Measurements from ENCODE around the gene DMD. TPM values are rescaled to one million over a fixed set of nuclear protein-coding genes. Genes with fewer than 3 reads are reported as not detected.
"Not testable (repeated sequence)": the region's sequence is repeated elsewhere in the genome, so short reads cannot be mapped to it uniquely, and the experiment has no call there.

Gene DMD
- total RNA-seq, 2 donors from 2014 or later = 0.32 to 1.8 TPM

DNA sequence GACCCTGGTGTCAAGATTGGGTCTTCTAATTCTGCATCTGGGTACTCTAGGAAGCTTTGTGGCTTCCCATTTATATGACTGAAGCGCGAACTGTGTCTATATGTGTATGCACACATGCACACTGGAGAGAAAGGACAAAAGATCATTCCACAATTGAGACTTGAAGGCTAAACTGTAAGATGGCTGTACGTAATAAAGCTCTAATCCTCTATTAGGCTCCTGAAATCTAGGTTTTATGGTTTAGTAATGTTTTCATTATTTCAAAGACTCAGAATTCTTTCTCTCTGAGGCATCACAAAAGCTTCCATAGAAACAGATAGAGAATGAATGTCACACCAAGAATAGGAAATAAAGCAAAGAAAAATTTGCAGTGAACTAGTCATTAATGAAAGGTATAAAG is 1818.8 kb downstream of the DMD start:
- H3K4me1 Mint-ChIP-seq = no peaks in the 10 kb centered on the region
- no peaks in the 10 kb centered on the region for H3K36me3 Mint-ChIP-seq (ENCODE audit: low read depth)
- H3K27me3 Mint-ChIP-seq = no peaks in the 10 kb centered on the region
- no peak overlapping the region for H3K4me3 Mint-ChIP-seq
- ATAC-seq (no peak), DNase-seq (no peak)
- no peaks in the 10 kb centered on the region for H3K9me3 ChIP-seq (ENCODE audit: control insufficient read depth, low read length, poor library complexity, severe bottlenecking)
- H3K27ac Mint-ChIP-seq = no peak overlapping the region

DNA sequence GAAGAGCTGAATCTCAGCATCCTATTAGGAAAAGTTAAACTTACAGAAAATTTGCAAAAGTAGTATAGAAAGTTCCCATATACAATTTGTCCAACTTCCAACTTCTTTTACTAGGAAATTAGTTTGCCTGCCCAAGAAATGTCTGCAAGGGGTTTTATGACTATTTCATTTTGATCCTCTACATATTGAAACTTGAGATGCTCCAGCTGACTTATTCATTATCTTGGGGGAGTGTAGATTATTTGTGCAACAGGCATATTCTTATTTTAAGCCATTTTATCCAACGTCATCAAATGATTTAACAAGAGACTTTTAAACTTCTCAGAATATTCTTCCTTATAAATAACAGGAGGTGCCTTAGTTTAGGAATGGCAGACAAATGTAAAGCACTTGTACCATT is 1822.4 kb downstream of the DMD start:
- H3K4me3 Mint-ChIP-seq = no peak overlapping the region
- no peaks in the 10 kb centered on the region for H3K4me1 Mint-ChIP-seq
- no peaks in the 10 kb centered on the region for H3K36me3 Mint-ChIP-seq (ENCODE audit: low read depth)
- H3K9me3 ChIP-seq (ENCODE audit: control insufficient read depth, low read length, poor library complexity, severe bottlenecking) = no peaks in the 10 kb centered on the region
- no peak overlapping the region for H3K27ac Mint-ChIP-seq
- no peak for DNase-seq
- H3K27me3 Mint-ChIP-seq = no peaks in the 10 kb centered on the region
- no peak for ATAC-seq

GRCh38 chrX:31384471-31384870 is 1826.9 kb downstream of the DMD start:
- no peak for ATAC-seq
- Mint-ChIP-seq H3K27ac (no peak overlapping the region), H3K4me1 (no peaks in the 10 kb centered on the region), H3K27me3 (no peaks in the 10 kb centered on the region), H3K4me3 (no peak overlapping the region), H3K36me3 (ENCODE audit: low read depth) (no peaks in the 10 kb centered on the region)
- no peak for DNase-seq
- H3K9me3 ChIP-seq (ENCODE audit: control insufficient read depth, low read length, poor library complexity, severe bottlenecking) = no peaks in the 10 kb centered on the region

DNA sequence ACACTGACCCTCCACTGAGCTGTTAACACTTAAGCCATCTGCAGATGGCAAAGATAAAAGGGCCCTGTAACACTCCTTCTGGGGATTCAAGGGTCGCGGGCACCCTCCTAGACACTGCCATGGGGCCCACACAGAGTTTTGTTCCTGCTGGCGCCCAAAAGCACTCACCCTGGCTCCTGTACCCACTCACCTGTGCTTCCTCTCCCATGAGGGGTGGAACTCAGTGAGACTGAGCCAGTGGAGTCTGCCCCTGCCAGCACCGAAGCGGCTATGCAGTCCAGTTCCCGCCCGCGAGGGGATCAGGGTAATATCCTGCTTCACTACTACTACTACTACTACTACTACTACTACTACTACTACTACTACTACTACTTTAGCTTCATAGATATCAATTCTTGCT is 1827.4 kb downstream of the DMD start:
- no peak overlapping the region for H3K4me3 Mint-ChIP-seq
- no peaks in the 10 kb centered on the region for H3K36me3 Mint-ChIP-seq (ENCODE audit: low read depth)

GRCh38 chrX:31378973-31379372 is 1832.4 kb downstream of the DMD start:
- H3K4me3 Mint-ChIP-seq; H3K27ac Mint-ChIP-seq; H3K9me3 ChIP-seq (ENCODE audit: control insufficient read depth, low read length, poor library complexity, severe bottlenecking); DNase-seq; ATAC-seq; H3K36me3 Mint-ChIP-seq (ENCODE audit: low read depth); H3K4me1 Mint-ChIP-seq; H3K27me3 Mint-ChIP-seq: not testable (repeated sequence)

More for the DNA sequence above, 1827.4 kb downstream of the DMD start:
- Mint-ChIP-seq H3K27me3 (no peaks in the 10 kb centered on the region), H3K4me1 (no peaks in the 10 kb centered on the region), H3K27ac (no peak overlapping the region)
- no peak for DNase-seq
- H3K9me3 ChIP-seq (ENCODE audit: control insufficient read depth, low read length, poor library complexity, severe bottlenecking) = no peaks in the 10 kb centered on the region
- no peak for ATAC-seq

GRCh38 chrX:31377821-31378220 is 1833.5 kb downstream of the DMD start:
- not testable (repeated sequence) for H3K27me3 Mint-ChIP-seq; H3K4me1 Mint-ChIP-seq; H3K36me3 Mint-ChIP-seq (ENCODE audit: low read depth)

GRCh38 chrX:31376408-31377022 is 1834.8 kb downstream of the DMD start:
- no peaks in the 10 kb centered on the region for H3K4me1 Mint-ChIP-seq
- no peaks in the 10 kb centered on the region for H3K9me3 ChIP-seq (ENCODE audit: control insufficient read depth, low read length, poor library complexity, severe bottlenecking)
- DNase-seq = no peak
- ATAC-seq = no peak
- H3K4me3 Mint-ChIP-seq = no peak overlapping the region
- H3K27ac Mint-ChIP-seq = no peak overlapping the region
- no peaks in the 10 kb centered on the region for H3K27me3 Mint-ChIP-seq
- H3K36me3 Mint-ChIP-seq (ENCODE audit: low read depth) = no peaks in the 10 kb centered on the region

More at GRCh38 chrX:31377821-31378220, 1833.5 kb downstream of the DMD start:
- not testable (repeated sequence) for ATAC-seq; H3K9me3 ChIP-seq (ENCODE audit: control insufficient read depth, low read length, poor library complexity, severe bottlenecking); DNase-seq; H3K4me3 Mint-ChIP-seq; H3K27ac Mint-ChIP-seq

DNA sequence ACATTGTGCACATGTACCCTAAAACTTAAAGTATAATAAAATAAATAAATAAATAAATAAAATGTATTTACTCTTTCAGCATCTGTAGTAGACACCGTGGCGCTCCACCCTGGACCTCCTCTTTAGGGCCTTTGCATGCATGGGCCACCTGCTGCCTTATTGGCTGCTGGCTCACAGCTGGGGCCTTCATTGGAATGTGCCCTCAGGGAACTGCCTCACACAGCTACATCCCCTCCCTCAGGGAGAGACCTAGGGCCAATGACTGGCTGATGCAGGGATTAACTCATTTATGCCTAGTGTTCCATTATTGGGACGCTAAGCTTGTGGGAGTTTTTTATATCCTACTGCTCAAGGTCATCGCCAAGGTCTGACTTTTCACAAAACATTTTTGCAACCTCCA is 1836.6 kb downstream of the DMD start:
- H3K9me3 ChIP-seq (ENCODE audit: control insufficient read depth, low read length, poor library complexity, severe bottlenecking) = no peaks in the 10 kb centered on the region
- ATAC-seq (no peak), DNase-seq (no peak)
- H3K27me3 Mint-ChIP-seq = no peaks in the 10 kb centered on the region
- no peaks in the 10 kb centered on the region for H3K4me1 Mint-ChIP-seq
- no peak overlapping the region for H3K4me3 Mint-ChIP-seq
- H3K27ac Mint-ChIP-seq = no peak overlapping the region
- no peaks in the 10 kb centered on the region for H3K36me3 Mint-ChIP-seq (ENCODE audit: low read depth)

DNA sequence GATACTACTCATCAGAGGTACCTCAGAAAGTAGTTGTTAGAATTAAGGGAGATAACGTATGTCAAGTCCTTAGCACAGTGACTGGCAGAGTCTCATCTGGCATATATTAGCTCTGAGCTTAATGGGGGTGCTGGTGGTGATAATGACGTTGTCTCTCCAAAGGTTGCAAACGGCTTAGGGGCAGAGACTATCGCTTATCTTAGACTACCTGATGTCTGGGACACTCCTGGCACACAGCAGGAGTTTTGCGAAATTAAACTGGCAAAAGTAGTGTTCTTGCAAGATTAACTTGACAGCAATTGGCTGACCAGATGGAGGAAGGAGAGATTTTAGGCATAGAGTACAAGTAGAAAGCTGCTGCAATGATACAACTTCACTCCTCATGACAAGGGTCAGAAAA is 1839.4 kb downstream of the DMD start:
- Mint-ChIP-seq H3K27me3 (peaks cover 1% of the 10 kb centered on the region), H3K27ac (no peak overlapping the region), H3K4me1 (no peaks in the 10 kb centered on the region), H3K36me3 (ENCODE audit: low read depth) (no peaks in the 10 kb centered on the region), H3K4me3 (no peak overlapping the region)
- H3K9me3 ChIP-seq (ENCODE audit: control insufficient read depth, low read length, poor library complexity, severe bottlenecking) = no peaks in the 10 kb centered on the region
- no peak for DNase-seq
- no peak for ATAC-seq

DNA sequence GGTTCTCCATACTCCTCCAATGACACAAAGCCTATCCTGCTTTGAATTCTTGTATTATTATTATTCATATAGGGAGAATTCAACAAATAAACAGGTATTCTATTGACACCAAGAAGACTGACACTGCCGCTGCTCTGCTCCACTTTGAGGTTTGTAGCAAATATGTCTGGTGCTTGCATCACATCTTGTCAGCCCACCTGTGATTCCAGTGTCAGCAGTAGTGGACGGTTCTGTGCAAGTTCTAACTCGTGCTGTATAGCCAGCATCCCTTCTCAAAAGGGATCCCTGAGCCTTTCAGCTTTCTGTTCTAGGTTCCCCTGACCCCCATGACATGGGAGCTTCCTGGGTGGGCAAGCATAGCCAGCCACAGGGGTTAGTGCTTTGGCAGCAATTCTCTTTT is 1843.5 kb downstream of the DMD start:
- Mint-ChIP-seq H3K27ac (no peak overlapping the region), H3K4me3 (no peak overlapping the region), H3K4me1 (peaks cover 3% of the 10 kb centered on the region), H3K36me3 (ENCODE audit: low read depth) (no peaks in the 10 kb centered on the region), H3K27me3 (peaks cover 5% of the 10 kb centered on the region)
- DNase-seq (no peak), ATAC-seq (no peak)
- H3K9me3 ChIP-seq (ENCODE audit: control insufficient read depth, low read length, poor library complexity, severe bottlenecking) = no peaks in the 10 kb centered on the region

- no peaks in the 10 kb centered on the region for H3K9me3 ChIP-seq (ENCODE audit: control insufficient read depth, low read length, poor library complexity, severe bottlenecking)
- Mint-ChIP-seq H3K4me1 (peaks cover 3% of the 10 kb centered on the region), H3K27me3 (peaks cover 5% of the 10 kb centered on the region), H3K36me3 (ENCODE audit: low read depth) (no peaks in the 10 kb centered on the region), H3K27ac (no peak overlapping the region), H3K4me3 (no peak overlapping the region)
- DNase-seq = no peak
- no peak for ATAC-seq
Observed at GRCh38 chrX:31366041-31366440, 1845.3 kb downstream of the DMD start.

DNA sequence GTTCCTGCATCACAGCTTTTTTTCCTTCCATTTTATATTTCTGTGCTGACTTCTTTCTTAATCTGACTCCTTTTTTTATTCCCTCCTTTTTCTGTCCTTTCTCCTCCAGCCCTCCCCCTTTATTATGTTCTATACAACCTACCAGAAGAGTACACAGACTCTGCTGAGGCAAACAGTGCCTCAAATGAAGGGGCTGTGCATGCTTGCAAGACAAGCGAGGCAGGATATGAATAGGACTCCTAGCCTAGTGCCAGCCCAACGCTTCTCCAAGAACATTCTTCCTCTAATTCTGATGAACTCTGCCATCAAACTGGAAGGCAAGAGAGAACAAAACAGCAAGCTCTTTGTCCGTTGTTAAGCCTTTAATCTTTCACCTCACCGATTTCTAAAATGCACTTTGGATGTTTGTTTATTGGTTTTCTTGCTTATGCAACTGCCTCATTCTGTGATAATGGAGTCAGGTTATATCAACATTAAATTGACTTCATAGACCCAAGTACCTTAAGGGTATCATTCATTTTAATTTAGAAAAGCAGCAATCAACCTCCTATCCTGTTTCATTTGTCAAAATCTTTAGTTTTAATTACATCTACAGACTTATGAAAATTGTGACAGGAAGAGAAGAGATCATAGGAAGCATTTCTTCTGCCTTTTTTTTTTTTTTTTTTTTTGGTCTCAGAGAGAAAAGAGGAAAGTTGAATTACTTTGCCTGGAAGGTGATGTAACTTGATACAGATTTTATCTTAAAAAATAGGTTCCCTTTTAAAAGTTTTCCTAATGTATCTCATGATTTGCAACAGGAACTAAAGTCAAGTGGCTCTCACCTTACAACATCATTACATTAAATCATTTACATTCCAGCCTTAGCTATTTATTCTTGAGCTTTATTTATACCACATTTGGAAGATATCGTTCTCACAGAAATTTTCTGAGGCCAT is 1854.8 kb downstream of the DMD start:
- ATAC-seq (no peak), DNase-seq (no peak)
- H3K9me3 ChIP-seq (ENCODE audit: control insufficient read depth, low read length, poor library complexity, severe bottlenecking) = no peaks in the 10 kb centered on the region
- no peak overlapping the region for H3K27ac Mint-ChIP-seq
- H3K4me1 Mint-ChIP-seq = no peaks in the 10 kb centered on the region
- H3K4me3 Mint-ChIP-seq = no peak overlapping the region
- no peaks in the 10 kb centered on the region for H3K36me3 Mint-ChIP-seq (ENCODE audit: low read depth)
- H3K27me3 Mint-ChIP-seq = no peaks in the 10 kb centered on the region

- Mint-ChIP-seq H3K4me1 (no peaks in the 10 kb centered on the region), H3K27me3 (no peaks in the 10 kb centered on the region), H3K27ac (no peak overlapping the region)
Observed at GRCh38 chrX:31355206-31355955, 1856.0 kb downstream of the DMD start.

More at GRCh38 chrX:31355206-31355955, 1856.0 kb downstream of the DMD start:
- Mint-ChIP-seq H3K36me3 (ENCODE audit: low read depth) (no peaks in the 10 kb centered on the region), H3K4me3 (no peak overlapping the region)
- DNase-seq (no peak), ATAC-seq (no peak)
- H3K9me3 ChIP-seq (ENCODE audit: control insufficient read depth, low read length, poor library complexity, severe bottlenecking) = no peaks in the 10 kb centered on the region

Measured in T-helper 17 cell (primary cell).